ENCODE results near the gene FBXO15. TPM values are rescaled to one million over a fixed set of nuclear protein-coding genes. Genes with fewer than 3 reads are reported as not detected.

The FBXO15 gene
- total and polyA plus RNA-seq, 7 donors: 0.03 to 0.30 (median 0.23) TPM; not detected in 3

DNA sequence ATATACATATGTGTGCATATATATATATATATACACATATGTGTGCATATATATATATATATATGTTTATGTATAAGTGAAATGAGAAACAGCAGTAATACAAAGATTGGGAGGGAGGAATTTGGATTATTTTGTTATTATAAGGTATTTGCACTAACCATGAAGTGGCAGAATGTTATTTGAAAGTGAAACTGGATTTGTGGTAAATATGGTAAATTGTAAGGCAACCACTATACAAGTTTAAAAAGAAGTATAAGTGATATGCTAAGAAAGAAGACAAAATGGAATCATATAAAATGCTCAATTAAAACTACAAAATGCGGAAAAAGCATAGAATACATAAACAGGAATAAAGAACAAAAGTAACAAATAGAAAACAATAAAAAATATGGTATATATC lies 37.5 kb downstream of the FBXO15 start:
- Histone ChIP-seq H3K36me3 (ENCODE audit: insufficient read depth in 1 of 2, low read depth in 1 of 2) (no peaks in the 10 kb centered on the region), H3K4me3 (no peak overlapping the region), H3K4me1 (no peaks in the 10 kb centered on the region), H3K27me3 (ENCODE audit: insufficient read depth in 3 of 3, low read length in 2 of 3) (no peaks in the 10 kb centered on the region), H3K27ac (no peak overlapping the region), H3K9me3 (peaks cover 7% of the 10 kb centered on the region)
- DNase-seq (no peak), ATAC-seq (no peak)
- TF ChIP-seq, protein P1, sequence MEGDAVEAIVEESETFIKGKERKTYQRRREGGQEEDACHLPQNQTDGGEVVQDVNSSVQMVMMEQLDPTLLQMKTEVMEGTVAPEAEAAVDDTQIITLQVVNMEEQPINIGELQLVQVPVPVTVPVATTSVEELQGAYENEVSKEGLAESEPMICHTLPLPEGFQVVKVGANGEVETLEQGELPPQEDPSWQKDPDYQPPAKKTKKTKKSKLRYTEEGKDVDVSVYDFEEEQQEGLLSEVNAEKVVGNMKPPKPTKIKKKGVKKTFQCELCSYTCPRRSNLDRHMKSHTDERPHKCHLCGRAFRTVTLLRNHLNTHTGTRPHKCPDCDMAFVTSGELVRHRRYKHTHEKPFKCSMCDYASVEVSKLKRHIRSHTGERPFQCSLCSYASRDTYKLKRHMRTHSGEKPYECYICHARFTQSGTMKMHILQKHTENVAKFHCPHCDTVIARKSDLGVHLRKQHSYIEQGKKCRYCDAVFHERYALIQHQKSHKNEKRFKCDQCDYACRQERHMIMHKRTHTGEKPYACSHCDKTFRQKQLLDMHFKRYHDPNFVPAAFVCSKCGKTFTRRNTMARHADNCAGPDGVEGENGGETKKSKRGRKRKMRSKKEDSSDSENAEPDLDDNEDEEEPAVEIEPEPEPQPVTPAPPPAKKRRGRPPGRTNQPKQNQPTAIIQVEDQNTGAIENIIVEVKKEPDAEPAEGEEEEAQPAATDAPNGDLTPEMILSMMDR (IDR thresholded peaks at IDR 0.05): no peak
- 94 to 98% (median 96%) methylated on average over 1 of the region's 1 CpG for WGBS, 3 donors
- intact Hi-C loops (cut with DNase I): no loop called here

DNA sequence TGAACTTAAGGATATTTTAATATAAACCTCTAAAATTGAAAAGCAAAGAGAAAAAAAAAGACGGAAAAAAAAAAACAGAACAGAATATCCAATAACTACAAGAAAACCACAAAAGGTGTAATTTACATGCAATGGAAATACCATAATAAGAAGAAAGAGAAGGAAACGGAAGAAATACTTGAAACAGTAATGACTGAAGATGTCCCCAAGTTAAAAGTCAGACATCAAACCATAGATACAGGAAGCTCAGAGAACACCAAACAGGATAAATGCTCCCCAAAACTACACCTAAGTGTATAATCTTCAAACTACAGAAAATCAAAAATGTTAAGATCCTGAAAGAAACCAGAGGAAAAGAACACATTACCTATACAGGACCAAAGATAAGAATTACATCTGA lies 39.2 kb downstream of the FBXO15 start:
- no peak overlapping the region for H3K4me3 ChIP-seq
- no peaks in the 10 kb centered on the region for H3K36me3 ChIP-seq (ENCODE audit: insufficient read depth in 1 of 2, low read depth in 1 of 2)
- peaks cover 7% of the 10 kb centered on the region for H3K9me3 ChIP-seq
- no peak overlapping the region for H3K27ac ChIP-seq
- DNase-seq (no peak), ATAC-seq (no peak)
- H3K4me1 ChIP-seq: no peaks in the 10 kb centered on the region
- TF ChIP-seq, protein P1 (IDR thresholded peaks at IDR 0.05): no peak
- H3K27me3 ChIP-seq (ENCODE audit: insufficient read depth in 3 of 3, low read length in 2 of 3): no peaks in the 10 kb centered on the region
- 89 to 94% (median 92%) methylated on average over 2 of the region's 2 CpGs for whole genome bisulfite sequencing, 3 donors
- intact Hi-C loops (cut with DNase I): no loop called here

DNA sequence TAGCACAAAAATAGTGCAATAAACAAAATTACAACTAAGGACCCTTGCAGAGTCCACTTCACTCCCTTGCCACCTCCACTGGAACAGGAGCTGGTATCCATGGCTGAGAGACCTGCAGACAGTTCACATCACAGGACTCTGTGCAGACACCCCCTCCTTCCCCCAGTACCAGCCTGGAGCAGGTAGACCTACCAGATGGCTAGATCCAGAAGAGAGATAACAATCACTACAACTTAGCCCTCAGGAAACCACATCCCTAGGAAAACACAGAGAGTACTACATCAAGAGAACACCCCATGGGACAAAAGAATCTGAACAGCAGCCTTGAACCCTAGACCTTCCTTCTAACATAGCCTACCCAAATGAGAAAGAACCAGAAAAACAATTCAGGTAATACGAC lies 49.8 kb downstream of the FBXO15 start:
- Histone ChIP-seq H3K27ac (no peak overlapping the region), H3K9me3 (no peaks in the 10 kb centered on the region), H3K36me3 (ENCODE audit: insufficient read depth in 1 of 2, low read depth in 1 of 2) (no peaks in the 10 kb centered on the region), H3K4me1 (no peaks in the 10 kb centered on the region), H3K4me3 (no peak overlapping the region), H3K27me3 (ENCODE audit: insufficient read depth in 3 of 3, low read length in 2 of 3) (no peaks in the 10 kb centered on the region)
- DNase-seq: no peak
- WGBS, 3 donors: 65 to 90% (median 78%) methylated on average over 1 of the region's 1 CpG
- TF ChIP-seq, protein P1 (IDR thresholded peaks at IDR 0.05): no peak
- no peak for ATAC-seq
- intact Hi-C loops (cut with DNase I): no loop called here

DNA sequence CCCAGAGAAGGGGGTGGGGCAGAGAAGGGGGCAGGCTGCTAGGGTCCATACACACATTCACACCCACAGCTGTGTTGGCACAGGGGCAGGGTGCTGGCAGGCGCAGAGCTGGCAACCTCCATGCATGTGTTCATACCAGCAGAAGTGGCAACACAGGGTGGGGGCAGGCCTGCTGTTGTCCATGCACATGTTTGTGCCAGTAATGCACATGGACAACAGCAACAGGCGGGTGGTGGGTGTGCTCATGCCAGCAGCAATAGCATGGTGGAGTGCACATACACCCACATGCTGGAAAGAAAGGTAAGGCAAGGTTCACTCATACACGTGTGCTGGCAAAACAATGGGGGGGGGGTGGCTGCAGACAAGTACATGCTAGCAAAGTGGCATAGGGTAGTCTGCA lies 54.7 kb downstream of the FBXO15 start:
- TF ChIP-seq, protein P1 (IDR thresholded peaks at IDR 0.05): no peak
- no peaks in the 10 kb centered on the region for H3K36me3 ChIP-seq (ENCODE audit: insufficient read depth in 1 of 2, low read depth in 1 of 2)
- ATAC-seq (no peak), DNase-seq (no peak)
- 63 to 76% (median 71%) methylated on average over 3 of the region's 3 CpGs for WGBS, 3 donors
- no peaks in the 10 kb centered on the region for H3K4me1 ChIP-seq
- H3K4me3 ChIP-seq: no peak overlapping the region
- no peak overlapping the region for H3K27ac ChIP-seq
- H3K9me3 ChIP-seq: peaks cover 3% of the 10 kb centered on the region
- H3K27me3 ChIP-seq (ENCODE audit: insufficient read depth in 3 of 3, low read length in 2 of 3): no peaks in the 10 kb centered on the region
- intact Hi-C loops (cut with DNase I): no loop called here

DNA sequence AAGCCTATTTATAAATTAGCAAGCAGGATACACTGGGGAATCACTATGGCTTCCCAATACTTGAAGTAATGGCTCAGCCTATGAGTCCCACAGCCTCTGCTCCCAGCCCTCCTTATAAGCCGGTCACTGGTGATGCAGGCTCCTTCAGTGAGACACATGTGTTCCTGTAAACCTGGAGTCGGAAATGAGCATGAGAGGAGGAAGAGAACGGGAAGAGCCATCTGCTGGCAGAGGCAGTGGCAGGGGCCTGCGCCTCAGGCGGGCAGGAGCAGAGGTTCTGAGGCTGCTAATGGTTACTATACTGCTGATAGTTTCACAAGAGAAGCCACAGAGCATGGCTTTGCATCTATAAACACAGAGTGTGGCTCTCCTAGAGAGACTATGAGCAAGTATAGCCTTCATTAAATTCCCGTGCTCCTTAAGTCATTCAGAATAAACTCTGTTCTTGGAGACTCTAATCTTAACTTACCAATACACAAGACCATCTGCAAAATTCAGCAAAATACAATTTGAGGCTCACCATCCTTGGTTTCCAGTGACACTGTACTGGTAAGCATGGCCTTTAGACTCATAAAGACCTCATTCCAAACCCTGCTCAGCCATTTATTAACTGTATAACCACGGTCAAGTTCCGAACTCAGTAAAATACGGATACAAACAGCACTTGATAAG lies 63.3 kb downstream of the FBXO15 start:
- Histone ChIP-seq H3K4me3 (no peak overlapping the region), H3K27ac (no peak overlapping the region), H3K27me3 (ENCODE audit: insufficient read depth in 3 of 3, low read length in 2 of 3) (no peaks in the 10 kb centered on the region), H3K4me1 (no peaks in the 10 kb centered on the region), H3K9me3 (peaks cover 7% of the 10 kb centered on the region), H3K36me3 (ENCODE audit: insufficient read depth in 1 of 2, low read depth in 1 of 2) (no peaks in the 10 kb centered on the region)
- ATAC-seq: no peak
- 81 to 88% (median 85%) methylated on average over 9 of the region's 9 CpGs for WGBS, 3 donors
- TF ChIP-seq, protein P1 (IDR thresholded peaks at IDR 0.05): no peak
- DNase-seq: no peak
- intact Hi-C loops (cut with DNase I): no loop called here
